Esophagus muscularis mucosa (tissue), 4 donors: ENCODE results near the gene CFAP410. TPM values are rescaled to one million over a fixed set of nuclear protein-coding genes. Genes with fewer than 3 reads are reported as not detected.

Experiments used
- DNase-seq: peaks from one replicate; pipeline ENCODE4 v3.0.0-alpha.2; 2017; ENCODE audit errors: extremely low spot score
- H3K27ac ChIP-seq, 4 donors: fragments of 200-600 bp; sonication (generic); replicated peaks in 1 of 4; 1 replicate in 3 of 4; 2 replicates in 1 of 4; pipeline ENCODE4 v1.5.1; 2016 to 2019; ENCODE audit warnings: mild to moderate bottlenecking in 1 of 4
- H3K27me3 ChIP-seq, 4 donors: fragments of 200-600 bp; sonication (generic); one replicate each; pipeline versions ENCODE4 v1.5.1 to v1.6.0; 2016 to 2019
- H3K36me3 ChIP-seq, 4 donors: fragments of 200-600 bp; sonication (generic); one replicate each; pipeline ENCODE4 v1.5.1; 2016 to 2019
- H3K4me1 ChIP-seq, 4 donors: fragments of 200-600 bp; sonication (generic); one replicate each; pipeline ENCODE4 v1.5.1; 2016 to 2019
- H3K4me3 ChIP-seq, 4 donors: fragments of 200-600 bp; sonication (generic); 1 replicate in 2 of 4; 2 replicates in 2 of 4; pipeline ENCODE4 v1.5.1; 2016 to 2019; ENCODE audit warnings: mild to moderate bottlenecking in 4 of 4, moderate library complexity in 1 of 4
- H3K9me3 ChIP-seq, 4 donors: fragments of 200-600 bp; sonication (generic); 1 replicate in 3 of 4; 2 replicates in 1 of 4; pipeline ENCODE4 v1.5.1; 2016 to 2019
- CTCF ChIP-seq, 3 experiments: fragments of 200-600 bp in 2 of 3; fragments of 450-650 bp in 1 of 3; sonication (generic) in 2 of 3; IDR thresholded peaks; one replicate each; pipeline ENCODE4 v1.5.1; 2017 to 2019; ENCODE audit warnings: antibody characterized with exemption in 3 of 3, mild to moderate bottlenecking in 2 of 3, moderate library complexity in 1 of 3
- EP300 ChIP-seq: sonication (generic); formaldehyde crosslinking; IDR thresholded peaks from one replicate; pipeline ENCODE4 v1.6.1; 2017; ENCODE audit warnings: antibody characterized with exemption
- POLR2A ChIP-seq: fragments of 450-650 bp; IDR thresholded peaks from one replicate; pipeline ENCODE4 v1.6.1; 2017; ENCODE audit warnings: antibody characterized with exemption, moderate library complexity, mild to moderate bottlenecking, low read depth
- POLR2AphosphoS5 ChIP-seq, 2 donors: sonication (generic); formaldehyde crosslinking; IDR thresholded peaks; one replicate each; pipeline ENCODE4 v1.6.1; 2017; ENCODE audit warnings: antibody characterized with exemption in 2 of 2
- WGBS: methylation state at CpG from one replicate; pipeline ENCODE4 v1.1.5; 2018; 5-methylcytosine and 5-hydroxymethylcytosine counted together
- intact Hi-C: fragments of 100-400 bp; cut with DNase I; formaldehyde crosslinking; loops from one replicate; pipeline ENCODE4 v1.15.1; 2023
- total RNA-seq, 4 donors: library from RNA; depleted of rRNA; stranded (reverse); fragments of >200 nt; gene quantifications; one replicate each; pipeline versions ENCODE4 v1.1.0 to v1.2.1, GENCODE V29; 2016

The CFAP410 gene
- total RNA-seq, 4 donors from 2014 or later = 26.6 to 43.5 (median 32.3) TPM

- WGBS = 90% methylated on average over 21 of the region's 28 CpGs
- peaks cover 5 to 15% (median 10%) of the 10 kb centered on the region in 4 donors for H3K4me1 ChIP-seq
- intact Hi-C loops = no loop called here
- no peaks in the 10 kb centered on the region for H3K36me3 ChIP-seq
- TF ChIP-seq EP300 = no peak
- no peak for TF ChIP-seq POLR2A
- TF ChIP-seq CTCF (IDR thresholded peaks at IDR 0.05) = no peak
- no peak for TF ChIP-seq POLR2AphosphoS5 (IDR thresholded peaks at IDR 0.05)
- no peak overlapping the region for H3K4me3 ChIP-seq
- H3K9me3 ChIP-seq = peaks cover 0 to 23% (median 11%) of the 10 kb centered on the region in 4 donors
- peaks cover 0 to 82% (median 3%) of the 10 kb centered on the region in 4 donors for H3K27me3 ChIP-seq
- DNase-seq = no peak
- no peak overlapping the region for H3K27ac ChIP-seq
Observed at GRCh38 chr21:44366586-44367211, 27.5 kb upstream of the CFAP410 start.

GRCh38 chr21:44365967-44366585 lies 26.9 kb upstream of the CFAP410 start:
- no peak for DNase-seq
- Histone ChIP-seq H3K4me3 (no peak overlapping the region), H3K9me3 (peaks cover 0 to 23% (median 11%) of the 10 kb centered on the region in 4 donors), H3K27ac (no peak overlapping the region), H3K27me3 (peaks cover 0 to 75% (median 3%) of the 10 kb centered on the region in 4 donors), H3K4me1 (peaks cover 5 to 15% (median 10%) of the 10 kb centered on the region in 4 donors), H3K36me3 (no peaks in the 10 kb centered on the region)
- 92% methylated on average over 22 of the region's 22 CpGs for WGBS
- intact Hi-C loops = no loop called here
- TF ChIP-seq CTCF (IDR thresholded peaks at IDR 0.05) (no peak), EP300 (no peak)

- H3K36me3 ChIP-seq = no peaks in the 10 kb centered on the region
- intact Hi-C loops = no loop called here
- no peak for DNase-seq
- peaks cover 0 to 74% (median 3%) of the 10 kb centered on the region in 4 donors for H3K27me3 ChIP-seq
- peaks cover 0 to 23% (median 11%) of the 10 kb centered on the region in 4 donors for H3K9me3 ChIP-seq
- WGBS = 88% methylated on average over 5 of the region's 18 CpGs
- TF ChIP-seq POLR2A (no peak), EP300 (no peak), CTCF (IDR thresholded peaks at IDR 0.05) (no peak), POLR2AphosphoS5 (IDR thresholded peaks at IDR 0.05) (no peak)
- H3K4me1 ChIP-seq = peaks cover 5 to 14% (median 9%) of the 10 kb centered on the region in 4 donors
- H3K27ac ChIP-seq = no peak overlapping the region
- H3K4me3 ChIP-seq = no peak overlapping the region
Observed at GRCh38 chr21:44365251-44365966, 26.2 kb upstream of the CFAP410 start.

- Histone ChIP-seq H3K36me3 (no peaks in the 10 kb centered on the region), H3K4me1 (peaks cover 0 to 7% (median 3%) of the 10 kb centered on the region in 4 donors), H3K27ac (no peak overlapping the region), H3K27me3 (peaks cover 0 to 70% (median 0%) of the 10 kb centered on the region in 4 donors), H3K9me3 (peaks cover 0 to 23% (median 11%) of the 10 kb centered on the region in 4 donors), H3K4me3 (no peak overlapping the region)
- intact Hi-C loops = no loop called here
- 81% methylated on average over 22 of the region's 22 CpGs for WGBS
- TF ChIP-seq CTCF (IDR thresholded peaks at IDR 0.05) = no peak
- no peak for DNase-seq
Observed at GRCh38 chr21:44364151-44365053, 25.2 kb upstream of the CFAP410 start.
